DMS53 (cell line): ENCODE results near the gene HOTAIR.

Source experiments
- DNase-seq: peaks from one replicate; lab custom pipeline; 2025; lab: John Stamatoyannopoulos, UW

Gene HOTAIR

GRCh38 chr12:53999559-54000115, 24.9 kb upstream of the HOTAIR start:
- DNase-seq: peak; percentile 48

GRCh38 chr12:53998900-53999236, 24.1 kb upstream of the HOTAIR start:
- DNase-seq: no peak

GRCh38 chr12:53998110-53998899, 23.6 kb upstream of the HOTAIR start:
- DNase-seq: no peak

DNA sequence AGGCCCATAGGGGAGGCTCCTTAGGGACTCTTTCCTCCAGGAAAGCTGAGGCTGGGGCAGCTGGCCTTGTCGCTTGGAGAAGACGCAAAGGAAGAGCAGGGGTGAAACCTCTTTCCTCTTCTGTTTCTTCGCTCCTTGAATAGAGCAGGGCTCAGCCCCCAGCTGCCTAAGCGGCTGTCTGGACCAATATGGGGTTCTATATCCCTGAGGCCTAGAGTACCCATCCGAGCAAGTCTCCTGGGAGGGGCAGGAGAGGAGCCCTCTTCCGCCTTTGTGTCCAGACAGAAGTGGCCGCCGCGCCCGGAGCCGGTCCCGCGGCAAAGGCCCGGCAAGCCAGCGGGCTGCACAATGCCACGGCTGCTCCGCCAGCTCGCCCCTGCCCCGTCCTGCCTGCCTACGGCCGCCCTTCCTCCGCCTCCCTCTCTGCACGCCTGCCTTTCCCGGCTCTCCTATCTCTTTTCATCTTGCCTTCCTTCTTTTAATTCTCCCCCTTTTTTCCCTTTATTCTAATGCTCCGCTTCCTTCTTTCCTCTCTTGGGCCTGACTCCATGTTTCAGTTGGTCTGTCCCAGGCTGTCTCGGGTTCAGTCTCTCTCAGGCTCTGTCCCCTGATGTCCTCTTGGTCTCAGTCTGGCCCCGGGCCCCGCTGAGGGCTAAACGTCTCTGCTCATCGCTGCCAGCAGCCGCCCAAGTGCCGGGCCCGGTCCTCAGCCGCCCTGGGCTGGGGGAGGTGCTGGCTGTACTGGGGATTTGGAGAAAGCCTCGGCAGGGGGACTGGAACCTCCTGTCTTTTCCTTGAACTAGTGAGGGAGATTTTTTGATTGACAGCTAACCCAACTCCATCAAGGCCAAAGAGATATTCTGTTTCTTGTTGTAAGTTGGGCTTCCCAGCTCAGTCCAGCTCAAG, 22.7 kb upstream of the HOTAIR start:
- DNase-seq: no peak

- DNase-seq: no peak
These were observed 21.8 kb upstream of the HOTAIR start for GRCh38 chr12:53996240-53997203.

GRCh38 chr12:53995378-53996239, 20.9 kb upstream of the HOTAIR start:
- peak; percentile 33 for DNase-seq

GRCh38 chr12:53995002-53995377, 20.2 kb upstream of the HOTAIR start:
- DNase-seq: no peak

GRCh38 chr12:53994264-53995001, 19.7 kb upstream of the HOTAIR start:
- DNase-seq: no peak

- no peak for DNase-seq
These were observed 19.2 kb upstream of the HOTAIR start for GRCh38 chr12:53994009-53994263.

DNA sequence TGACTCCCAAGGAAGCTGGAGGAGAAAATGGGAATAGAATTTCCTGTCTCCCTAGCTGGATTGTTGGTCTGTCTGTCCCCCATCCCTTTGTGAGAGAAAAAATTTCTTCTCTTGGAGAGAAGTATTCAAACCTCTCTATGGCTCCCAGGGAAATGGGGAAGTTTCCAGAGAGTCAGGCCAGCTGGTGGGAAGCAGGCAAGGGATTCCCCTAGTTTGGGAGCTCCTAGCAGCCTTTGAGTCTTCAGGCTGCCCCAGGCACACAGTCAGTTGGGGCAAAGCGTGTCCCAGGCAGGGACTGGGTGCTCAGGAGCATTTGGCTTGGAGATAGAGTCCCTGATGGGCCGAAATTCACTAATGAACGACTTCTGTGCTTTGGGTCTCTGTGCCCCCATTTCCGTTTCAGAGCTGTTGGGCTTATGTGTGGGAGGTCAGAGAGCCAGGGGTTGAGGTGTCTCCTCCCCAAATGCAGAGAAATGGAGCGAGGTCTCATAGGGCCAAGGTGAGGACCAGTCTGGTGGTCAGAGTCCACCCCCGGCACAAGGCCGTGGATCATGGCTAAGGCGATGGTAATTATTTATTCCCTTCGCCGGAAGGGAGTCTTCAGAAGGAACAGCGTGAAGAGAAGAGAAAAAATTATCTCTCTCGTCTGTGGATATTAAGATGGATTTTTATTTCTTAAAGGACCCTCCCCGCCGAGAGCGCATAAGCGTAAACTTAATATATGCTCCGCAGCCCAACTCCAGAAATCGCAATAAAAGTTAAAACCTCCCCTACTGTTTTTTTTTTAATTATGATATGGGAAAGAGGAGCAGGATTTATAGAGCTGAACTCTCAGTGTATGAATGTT, 18.6 kb upstream of the HOTAIR start:
- no peak for DNase-seq

GRCh38 chr12:53992377-53992889, 17.7 kb upstream of the HOTAIR start:
- no peak for DNase-seq

DNA sequence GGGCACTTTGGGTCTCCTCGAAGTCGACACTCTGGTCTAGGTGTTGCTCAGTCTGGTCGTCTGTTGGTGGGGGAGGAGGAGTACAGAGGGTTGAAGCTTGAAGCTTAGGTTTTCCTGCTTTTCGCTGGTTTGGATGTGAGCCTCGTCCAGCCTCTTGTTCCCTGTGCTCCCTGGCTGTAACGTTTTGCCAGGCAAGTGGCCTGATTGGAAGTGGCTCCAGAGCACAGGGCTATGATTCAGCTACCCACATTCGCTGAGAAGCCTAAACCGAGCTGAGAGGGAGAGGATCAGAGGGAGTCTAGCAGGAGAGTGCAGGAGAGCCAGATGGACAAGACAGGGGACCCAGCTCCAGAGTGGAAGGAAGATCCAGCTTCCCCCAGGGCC, 16.3 kb upstream of the HOTAIR start:
- DNase-seq: no peak

DNA sequence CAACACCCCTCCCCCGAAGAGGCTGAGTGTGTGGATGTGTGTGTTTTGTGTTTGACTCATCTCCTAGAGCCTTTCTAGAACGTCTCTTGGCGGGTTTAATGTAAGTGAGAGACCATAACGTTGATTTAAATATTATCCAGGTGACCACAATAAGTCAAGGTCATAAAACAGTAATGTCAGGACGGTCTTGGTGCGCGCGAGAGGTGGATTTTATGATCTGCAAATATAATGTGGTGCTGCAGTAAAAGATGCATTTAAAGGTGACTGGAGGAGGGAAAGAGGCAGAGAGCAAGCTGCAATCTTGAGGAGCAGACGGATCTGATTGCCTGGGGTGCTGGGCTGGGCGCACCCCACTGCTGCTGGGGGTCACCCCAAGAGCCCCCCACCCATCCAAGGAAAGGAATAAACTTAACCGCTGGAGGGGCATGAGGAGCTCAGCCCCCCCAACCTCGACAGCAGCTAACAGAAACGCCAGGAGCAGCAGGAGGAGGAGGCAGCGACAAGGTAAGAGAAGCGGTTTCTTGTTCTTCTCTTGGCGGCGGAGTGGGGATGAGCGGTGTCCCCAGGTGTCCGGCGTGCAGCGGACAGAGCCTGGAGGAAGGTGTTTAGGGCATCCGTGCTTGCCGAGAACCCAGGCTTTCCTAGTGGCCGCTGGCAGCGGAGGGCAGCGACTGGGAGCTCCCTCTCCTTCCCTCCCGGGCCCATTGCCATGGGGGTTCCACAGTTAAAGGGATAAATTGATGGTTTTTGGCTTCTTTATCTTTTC, 15.7 kb upstream of the HOTAIR start:
- DNase-seq: no peak

- DNase-seq: peak; percentile 67
These were observed 14.7 kb upstream of the HOTAIR start for GRCh38 chr12:53989227-53990113.

DNA sequence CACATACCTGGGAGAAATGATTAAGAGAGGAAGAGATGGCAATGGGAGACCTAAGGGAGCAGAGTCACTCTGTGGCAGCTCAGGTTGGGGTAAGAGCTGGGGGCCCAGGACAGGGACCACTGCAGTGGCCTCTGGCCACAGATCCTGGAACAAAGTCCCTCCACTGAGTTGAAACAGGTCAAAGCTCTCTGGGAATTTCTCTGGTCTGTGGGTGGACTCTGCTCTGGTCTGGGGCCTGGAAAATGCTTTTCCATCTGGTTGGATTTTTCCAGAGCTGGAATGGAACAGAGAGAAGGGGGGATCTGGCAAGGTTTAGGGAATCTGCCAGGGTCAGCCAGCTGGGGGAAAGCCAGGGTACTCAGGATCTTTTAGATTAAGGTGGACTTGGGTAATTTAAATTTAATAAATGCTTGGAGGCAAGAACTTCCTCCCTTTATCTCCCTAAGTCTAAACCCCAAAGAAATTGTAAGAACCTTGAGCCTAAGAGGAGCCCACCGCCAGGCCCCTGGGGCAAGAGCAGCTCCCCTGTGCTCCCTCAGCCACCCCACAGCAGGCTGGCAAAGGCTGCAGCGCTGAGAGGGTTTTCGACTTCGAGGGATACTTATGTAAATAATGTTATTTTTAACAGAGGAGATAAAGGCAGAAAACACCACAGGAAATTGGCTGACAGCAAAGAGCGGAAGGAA, 13.9 kb upstream of the HOTAIR start:
- DNase-seq: no peak

- no peak for DNase-seq
These were observed 13.1 kb upstream of the HOTAIR start for GRCh38 chr12:53987787-53988230.
